Ovary (tissue), 9 donors: ENCODE measurements around the gene MPND. TPM values are rescaled to one million over a fixed set of nuclear protein-coding genes. Genes with fewer than 3 reads are reported as not detected.

Source experiments
- DNase-seq, 5 donors: peaks; one replicate each; pipeline ENCODE4 v3.0.0-alpha.2; 2019 to 2020
- H3K27ac ChIP-seq, 2 donors: fragments of 200-600 bp; one replicate each; pipeline versions ENCODE4 v1.5.1 to v1.8.0; 2019 to 2022
- H3K27me3 ChIP-seq: fragments of 200-600 bp; one replicate; pipeline ENCODE4 v1.8.0; 2022
- H3K36me3 ChIP-seq: fragments of 200-600 bp; sonication (generic); one replicate; pipeline ENCODE4 v1.5.1; 2019
- H3K4me1 ChIP-seq: one replicate; pipeline ENCODE4 v1.8.1; 2013; ENCODE audit warnings: mild to moderate bottlenecking, moderate library complexity; ENCODE audit not compliant: insufficient read depth
- H3K4me3 ChIP-seq: fragments of 200-600 bp; sonication (generic); one replicate; pipeline ENCODE4 v1.5.1; 2017
- H3K9me3 ChIP-seq, 2 donors: fragments of 200-600 bp in 1 of 2; sonication (generic) in 1 of 2; one replicate each; pipeline versions ENCODE4 v1.5.1 to v1.8.1; 2013 to 2019; ENCODE audit warnings: mild to moderate bottlenecking in 1 of 2, moderate library complexity in 1 of 2
- CTCF ChIP-seq, 3 donors: fragments of 450-650 bp in 2 of 3; fragments of 200-600 bp in 1 of 3; IDR thresholded peaks; one replicate each; pipeline versions ENCODE4 v1.5.1 to v1.8.0; 2016 to 2022; ENCODE audit warnings: antibody characterized with exemption in 3 of 3, mild to moderate bottlenecking in 1 of 3
- EP300 ChIP-seq: sonication (generic); formaldehyde crosslinking; IDR thresholded peaks from one replicate; pipeline ENCODE4 v1.6.1; 2017; ENCODE audit warnings: antibody characterized with exemption
- POLR2A ChIP-seq: fragments of 450-650 bp; IDR thresholded peaks from one replicate; pipeline ENCODE4 v1.6.1; 2017; ENCODE audit warnings: antibody characterized with exemption, mild to moderate bottlenecking, moderate library complexity
- WGBS, 3 donors: extraction: QIAGEN DNeasy Blood & Tissue Kit in 1 of 3; methylation state at CpG; one replicate each; pipeline versions ENCODE4 v1.1.5 to v1.1.7; 2013 to 2017; 5-methylcytosine and 5-hydroxymethylcytosine counted together
- intact Hi-C, 4 donors: fragments of 100-400 bp; cut with DNase I; formaldehyde crosslinking; loops; one replicate each; pipeline versions ENCODE4 v1.11.0 to v1.15.1; 2022 to 2023
- polyA plus RNA-seq, 2 donors: library from polyadenylated mRNA; stranded (reverse); fragments of 200-250 nt in 1 of 2; fragments of 350-450 nt in 1 of 2; fragmentation: Illumina TruSeq in 1 of 2; extraction: RNeasy Lipid Tissue Mini Kit (QIAGEN cat#74804) in 1 of 2; gene quantifications; one replicate each; pipeline ENCODE4 v1.2.3, GENCODE V29; 2013 to 2014
- total RNA-seq, 7 donors: library from RNA; depleted of rRNA in 2 of 7; stranded (reverse); fragments of >200 nt in 2 of 7; fragmentation: NEBNext Ultra II Directional in 3 of 7; extraction: Animal tissue kit (Norgen Biotek cat#: 25700) in 3 of 7; gene quantifications; one replicate each; pipeline versions ENCODE4 v1.1.0 to v1.2.4, GENCODE V29; 2016 to 2023
- donor health status: DM: no; HTN: no; CAD: no; lungs with moderate emphysema.
- donor health status: DM: no; HTN: no; CAD: no.
- donor health status: Bipolar disorder and iron deficiency.
- donor health status: DM: yes; HTN: yes; CAD: no.
- donor health status: DM: no; HTN: no; CAD: no.
- donor health status: DM: yes; HTN: yes; CAD: no.

Gene MPND
- total and polyA plus RNA-seq, 9 donors = 2.4 to 31.1 (median 15.1) TPM

GRCh38 chr19:4369888-4370260 lies 26.5 kb downstream of the MPND start:
- intact Hi-C loops = no loop called here
- no peaks in the 10 kb centered on the region for H3K36me3 ChIP-seq
- no peak overlapping the region for H3K4me3 ChIP-seq
- peak overlapping the region; percentile 4 to 59 for H3K27ac ChIP-seq
- WGBS, 3 donors = 43 to 68% (median 56%) methylated on average over 21 of the region's 21 CpGs
- H3K9me3 ChIP-seq = no peaks in the 10 kb centered on the region
- TF ChIP-seq EP300 = no peak
- no peak for TF ChIP-seq POLR2A
- TF ChIP-seq CTCF (IDR thresholded peaks at IDR 0.05) = no peak
- no peaks in the 10 kb centered on the region for H3K27me3 ChIP-seq
- H3K4me1 ChIP-seq = peaks cover 43% of the 10 kb centered on the region
- DNase-seq = peak in 1 of 5 donors; percentile 59

- peak in 1 of 5 donors; percentile 33 for DNase-seq
- Histone ChIP-seq H3K36me3 (no peaks in the 10 kb centered on the region), H3K9me3 (no peaks in the 10 kb centered on the region), H3K27ac (peak overlapping the region; percentile 4 to 59), H3K4me3 (no peak overlapping the region), H3K4me1 (peaks cover 50% of the 10 kb centered on the region), H3K27me3 (no peaks in the 10 kb centered on the region)
- intact Hi-C loops = no loop called here
- TF ChIP-seq POLR2A = no peak
- TF ChIP-seq CTCF (IDR thresholded peaks at IDR 0.05) = no peak
- no peak for TF ChIP-seq EP300
- 89 to 96% (median 95%) methylated on average over 15 of the region's 15 CpGs for WGBS, 3 donors
These were observed 27.2 kb downstream of the MPND start for GRCh38 chr19:4370418-4371041.

- 53 to 84% (median 71%) methylated on average over 30 to 31 of the region's 31 CpGs for WGBS, 3 donors
- Histone ChIP-seq H3K27ac (no peak overlapping the region), H3K9me3 (no peaks in the 10 kb centered on the region), H3K36me3 (no peaks in the 10 kb centered on the region), H3K4me3 (no peak overlapping the region), H3K27me3 (no peaks in the 10 kb centered on the region), H3K4me1 (peaks cover 56% of the 10 kb centered on the region)
- intact Hi-C loops = no loop called here
- peak in 1 of 5 donors; percentile 44 for DNase-seq
- TF ChIP-seq EP300 (no peak), POLR2A (no peak), CTCF (IDR thresholded peaks at IDR 0.05) (no peak)
These were observed 28.1 kb downstream of the MPND start for GRCh38 chr19:4371247-4372164.

GRCh38 chr19:4372165-4373012 lies 29.0 kb downstream of the MPND start:
- no peak overlapping the region for H3K27ac ChIP-seq

More at GRCh38 chr19:4372165-4373012, 29.0 kb downstream of the MPND start:
- H3K27me3 ChIP-seq = no peaks in the 10 kb centered on the region
- intact Hi-C loops = no loop called here
- no peaks in the 10 kb centered on the region for H3K9me3 ChIP-seq
- DNase-seq = peak in 1 of 5 donors; percentile 36
- 55 to 78% (median 63%) methylated on average over 22 of the region's 22 CpGs for WGBS, 3 donors
- H3K36me3 ChIP-seq = no peaks in the 10 kb centered on the region
- H3K4me3 ChIP-seq = no peak overlapping the region
- peaks cover 56% of the 10 kb centered on the region for H3K4me1 ChIP-seq
- no peak for TF ChIP-seq EP300
- TF ChIP-seq POLR2A = no peak
- TF ChIP-seq CTCF (IDR thresholded peaks at IDR 0.05) = no peak
